Common myeloid progenitor, CD34-positive (primary cell): ENCODE data around the gene PRKCZ.
A peak's percentile ranks its signal among the peaks of the same experiment; 100 is the strongest.

Experiments used
- CTCF ChIA-PET: fragments of 350-600 bp; sonication (Branson Sonifier 250); formaldehyde crosslinking; loops from one replicate; lab custom pipeline; 2021; ENCODE audit warnings: antibody characterized with exemption; lab: Charles Lee
- POLR2A ChIA-PET: fragments of 350-600 bp; sonication (Branson Sonifier 250); formaldehyde crosslinking; loops from one replicate; lab custom pipeline; 2021; ENCODE audit warnings: antibody characterized with exemption; lab: Charles Lee
- DNase-seq, 3 donors: peaks; one replicate each; pipeline versions ENCODE4 v3.0.0 to v3.0.0-alpha.2; 2013
- H3K27ac ChIP-seq, 2 experiments: 1 replicate in 1 of 2; 2 replicates in 1 of 2; pipeline ENCODE4 v1.7.0; 2013; ENCODE audit warnings: inconsistent platforms in 2 of 2, low read length in 2 of 2, mild to moderate bottlenecking in 2 of 2, low read depth in 1 of 2, moderate library complexity in 1 of 2; ENCODE audit not compliant: severe bottlenecking in 2 of 2, insufficient read depth in 1 of 2, poor library complexity in 1 of 2
- H3K27me3 ChIP-seq, 5 experiments: replicated peaks in 2 of 5; 1 replicate in 3 of 5; 2 replicates in 2 of 5; pipeline versions ENCODE4 v1.6.1 to v1.7.0; 2013; ENCODE audit warnings: low read length in 4 of 5, mild to moderate bottlenecking in 2 of 5, moderate library complexity in 2 of 5, inconsistent platforms in 1 of 5; ENCODE audit not compliant: insufficient read depth in 5 of 5, control insufficient read depth in 4 of 5
- H3K36me3 ChIP-seq, 4 experiments: 1 replicate in 2 of 4; 2 replicates in 2 of 4; pipeline versions ENCODE4 v1.6.1 to v1.7.0; 2013; ENCODE audit warnings: low read length in 3 of 4, control low read depth in 1 of 4, mild to moderate bottlenecking in 1 of 4; ENCODE audit not compliant: control insufficient read depth in 4 of 4, insufficient read depth in 4 of 4
- H3K4me1 ChIP-seq, 4 experiments: 1 replicate in 3 of 4; 2 replicates in 1 of 4; pipeline versions ENCODE4 v1.6.1 to v1.7.1; 2013; ENCODE audit warnings: low read length in 3 of 4, mild to moderate bottlenecking in 3 of 4, control low read depth in 1 of 4, inconsistent platforms in 1 of 4, moderate library complexity in 1 of 4; ENCODE audit not compliant: control insufficient read depth in 4 of 4, insufficient read depth in 4 of 4; ENCODE audit errors: control extremely low read depth in 1 of 4
- H3K4me3 ChIP-seq, 7 experiments: 1 replicate in 4 of 7; 2 replicates in 3 of 7; pipeline versions ENCODE4 v1.5.1 to v1.7.0; 2013; ENCODE audit warnings: mild to moderate bottlenecking in 7 of 7, low read length in 6 of 7, moderate library complexity in 6 of 7, inconsistent platforms in 2 of 7, low read depth in 2 of 7, control low read depth in 1 of 7; ENCODE audit not compliant: insufficient read depth in 4 of 7, control insufficient read depth in 1 of 7; ENCODE audit errors: extremely low read depth in 1 of 7
- H3K9me3 ChIP-seq, 5 experiments: 1 replicate in 4 of 5; 2 replicates in 1 of 5; pipeline versions ENCODE4 v1.6.1 to v1.7.1; 2013; ENCODE audit warnings: low read length in 4 of 5, mild to moderate bottlenecking in 2 of 5, inconsistent platforms in 1 of 5, low read depth in 1 of 5, moderate library complexity in 1 of 5; ENCODE audit not compliant: control insufficient read depth in 4 of 5, insufficient read depth in 2 of 5; ENCODE audit errors: control extremely low read depth in 1 of 5
- WGBS: methylation state at CpG from one replicate; pipeline ENCODE4 v1.1.5; 2013; ENCODE audit not compliant: insufficient coverage; 5-methylcytosine and 5-hydroxymethylcytosine counted together

PRKCZ gene

GRCh38 chr1:2109581-2110021, 59.4 kb downstream of the PRKCZ start:
- Histone ChIP-seq H3K27me3 (no peaks in the 10 kb centered on the region), H3K27ac (no peak overlapping the region), H3K4me3 (no peak overlapping the region), H3K9me3 (no peaks in the 10 kb centered on the region), H3K4me1 (peaks cover 0 to 11% (median 5%) of the 10 kb centered on the region in 4 experiments), H3K36me3 (peaks cover 0 to 10% (median 3%) of the 10 kb centered on the region in 4 experiments)
- no peak for DNase-seq
- 95% methylated on average over 24 of the region's 24 CpGs for WGBS
- ChIA-PET CTCF (interaction anchor here (1.3 kb wide), 1 partner anchor 30 kb away, joined by 7 read pairs; no protein-coding TSS in a partner anchor), POLR2A (no interaction called here)

DNA sequence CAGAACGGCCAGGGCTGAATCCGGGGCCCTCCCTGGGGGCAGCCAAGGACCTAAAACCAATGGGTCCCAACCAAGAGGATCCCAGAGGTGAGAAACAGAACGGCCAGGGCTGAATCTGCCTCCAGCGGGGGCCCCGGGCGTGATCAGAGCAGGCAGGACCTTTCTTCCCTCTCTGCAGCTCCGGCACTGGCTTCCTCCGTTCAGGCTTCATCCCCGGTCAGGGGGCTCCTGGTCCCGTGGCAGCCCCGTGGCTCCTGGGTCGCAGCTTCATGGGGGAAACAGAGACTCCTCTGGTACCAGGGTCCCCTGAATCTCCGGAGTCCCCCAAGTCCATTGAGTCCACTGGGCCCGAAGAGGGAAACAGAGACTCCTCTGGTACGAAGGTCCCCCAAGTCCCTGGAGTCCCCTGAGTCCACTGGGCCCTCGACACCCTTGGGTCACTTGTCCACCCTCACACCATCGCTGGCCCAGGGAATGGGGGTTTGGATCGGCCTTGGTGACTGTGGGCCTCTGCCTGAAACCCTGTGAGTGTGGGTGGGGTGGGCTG, 60.1 kb downstream of the PRKCZ start:
- WGBS, result 95% methylated on average over 15 of the region's 18 CpGs
- Histone ChIP-seq H3K36me3 (peaks cover 0 to 10% (median 2%) of the 10 kb centered on the region in 4 experiments), H3K9me3 (no peaks in the 10 kb centered on the region), H3K27ac (no peak overlapping the region), H3K27me3 (no peaks in the 10 kb centered on the region), H3K4me1 (peaks cover 0 to 11% (median 5%) of the 10 kb centered on the region in 4 experiments), H3K4me3 (no peak overlapping the region)
- ChIA-PET POLR2A (no interaction called here), CTCF (no interaction called here)
- no peak for DNase-seq

GRCh38 chr1:2110738-2111673, 60.8 kb downstream of the PRKCZ start:
- WGBS, result 92% methylated on average over 22 of the region's 28 CpGs
- Histone ChIP-seq H3K27ac (no peak overlapping the region), H3K4me3 (no peak overlapping the region), H3K36me3 (peaks cover 0 to 7% (median 2%) of the 10 kb centered on the region in 4 experiments), H3K27me3 (peaks cover 0 to 3% (median 0%) of the 10 kb centered on the region in 5 experiments), H3K4me1 (peaks cover 0 to 11% (median 5%) of the 10 kb centered on the region in 4 experiments), H3K9me3 (no peaks in the 10 kb centered on the region)
- DNase-seq, result no peak
- CTCF ChIA-PET, result interaction anchor here (1.0 to 3.9 kb wide), 3 partner anchors 14 to 28 kb away, joined by 3 to 14 read pairs (median 3); no protein-coding TSS in a partner anchor
- POLR2A ChIA-PET, result no interaction called here

- no peak for DNase-seq
- peaks cover 0 to 2% (median under 1%) of the 10 kb centered on the region in 4 experiments for H3K36me3 ChIP-seq
- 98% methylated on average over 15 of the region's 15 CpGs for WGBS
- H3K27me3 ChIP-seq, result peaks cover 0 to 3% (median 0%) of the 10 kb centered on the region in 5 experiments
- no peak overlapping the region for H3K4me3 ChIP-seq
- CTCF ChIA-PET, result interaction anchor here (1.0 to 3.9 kb wide), 3 partner anchors 14 to 28 kb away, joined by 3 to 14 read pairs (median 3); no protein-coding TSS in a partner anchor
- no peak overlapping the region for H3K27ac ChIP-seq
- H3K9me3 ChIP-seq, result no peaks in the 10 kb centered on the region
- H3K4me1 ChIP-seq, result peaks cover 0 to 11% (median 5%) of the 10 kb centered on the region in 4 experiments
- POLR2A ChIA-PET, result no interaction called here
These were observed 61.4 kb downstream of the PRKCZ start for GRCh38 chr1:2111674-2112035.

GRCh38 chr1:2112280-2112701, 62.1 kb downstream of the PRKCZ start:
- Histone ChIP-seq H3K9me3 (no peaks in the 10 kb centered on the region), H3K4me1 (peaks cover 0 to 11% (median 5%) of the 10 kb centered on the region in 4 experiments), H3K27me3 (peaks cover 0 to 3% (median 0%) of the 10 kb centered on the region in 5 experiments), H3K4me3 (peak overlapping the region in 2 of 7 experiments; percentile 32 to 42), H3K27ac (no peak overlapping the region), H3K36me3 (no peaks in the 10 kb centered on the region)
- DNase-seq, result peak in 2 of 3 donors; percentile 43 to 48
- 72% methylated on average over 12 of the region's 17 CpGs for WGBS
- POLR2A ChIA-PET, result no interaction called here
- CTCF ChIA-PET, result interaction anchor here (1.0 to 3.9 kb wide), 2 partner anchors 21 to 27 kb away, joined by 3 to 14 read pairs; no protein-coding TSS in a partner anchor

GRCh38 chr1:2113620-2114135, 63.5 kb downstream of the PRKCZ start:
- no peak for DNase-seq
- peaks cover 0 to 11% (median 5%) of the 10 kb centered on the region in 4 experiments for H3K4me1 ChIP-seq
- ChIA-PET CTCF (interaction anchor here (3.9 kb wide), 1 partner anchor 26 kb away, joined by 14 read pairs; no protein-coding TSS in a partner anchor), POLR2A (no interaction called here)
- peaks cover 0 to 3% (median 0%) of the 10 kb centered on the region in 5 experiments for H3K9me3 ChIP-seq
- H3K4me3 ChIP-seq, result no peak overlapping the region
- H3K36me3 ChIP-seq, result no peaks in the 10 kb centered on the region
- H3K27ac ChIP-seq, result no peak overlapping the region
- peaks cover 0 to 3% (median 0%) of the 10 kb centered on the region in 5 experiments for H3K27me3 ChIP-seq
- WGBS, result 100% methylated on average over 6 of the region's 15 CpGs
